WTC11 (cell line): ENCODE results near the gene KLF11. TPM values are rescaled to one million over a fixed set of nuclear protein-coding genes. Genes with fewer than 3 reads are reported as not detected.

ENCODE experiments used
- ATAC-seq: fragments of 200-7000 bp; cut with Tn5 transposase; 2 replicates; pipeline ENCODE4 v1.10.0; 2021; ENCODE audit warnings: mild to moderate bottlenecking, moderate library complexity
- CTCF ChIA-PET: fragments of 300-600 bp; sonication (Branson Sonifier 250); formaldehyde crosslinking; loops from one replicate; lab custom pipeline; 2021; ENCODE audit warnings: antibody characterized with exemption; lab: Charles Lee
- POLR2A ChIA-PET: fragments of 350-600 bp; sonication (Branson Sonifier 250); formaldehyde crosslinking; loops from one replicate; lab custom pipeline; 2021; ENCODE audit warnings: antibody characterized with exemption; lab: Charles Lee
- DNase-seq: peaks from one replicate; pipeline ENCODE4 v3.0.0; 2021; ENCODE audit warnings: low spot score
- H3K27ac Mint-ChIP-seq: 2 replicates; pipeline ENCODE4 v1.8.0; 2021; ENCODE audit warnings: mixed read lengths
- H3K27me3 Mint-ChIP-seq: 2 replicates; pipeline ENCODE4 v1.8.0; 2021; ENCODE audit warnings: low read depth, mild to moderate bottlenecking, moderate library complexity, mixed read lengths
- H3K36me3 Mint-ChIP-seq: 2 replicates; pipeline ENCODE4 v1.8.0; 2021; ENCODE audit warnings: mixed read lengths
- H3K4me1 Mint-ChIP-seq: 2 replicates; pipeline ENCODE4 v1.8.0; 2022; ENCODE audit warnings: mixed read lengths
- H3K4me3 Mint-ChIP-seq: 2 replicates; pipeline ENCODE4 v1.8.0; 2021; ENCODE audit warnings: mild to moderate bottlenecking, moderate library complexity, mixed read lengths
- H3K9me3 Mint-ChIP-seq: 2 replicates; pipeline ENCODE4 v1.8.0; 2021; ENCODE audit warnings: mixed read lengths
- ATF2 ChIP-seq: sonication (generic); formaldehyde crosslinking; IDR thresholded peaks from 2 replicates; pipeline ENCODE4 v1.8.1; 2022; ENCODE audit warnings: low read depth, missing genetic modification reagents, borderline replicate concordance
- CBFB ChIP-seq: sonication (generic); formaldehyde crosslinking; IDR thresholded peaks from 2 replicates; pipeline ENCODE4 v1.8.1; 2022; ENCODE audit warnings: mild to moderate bottlenecking, low read depth, missing genetic modification reagents
- GABPB1 ChIP-seq: sonication (generic); formaldehyde crosslinking; IDR thresholded peaks from 2 replicates; pipeline ENCODE4 v1.8.1; 2023; ENCODE audit warnings: mild to moderate bottlenecking, missing genetic modification reagents
- GRHL2 ChIP-seq: fragments of 250-450 bp; sonication (Bioruptor Pico); IDR thresholded peaks from 2 replicates; pipeline ENCODE4 v1.8.0; 2022; ENCODE audit warnings: mild to moderate bottlenecking, moderate library complexity; ENCODE audit not compliant: insufficient replicate concordance, severe bottlenecking
- KAT7 ChIP-seq: sonication (generic); formaldehyde crosslinking; IDR thresholded peaks from 2 replicates; pipeline ENCODE4 v1.8.1; 2023; ENCODE audit warnings: missing genetic modification reagents, mild to moderate bottlenecking, borderline replicate concordance
- NR2C2 ChIP-seq: sonication (generic); formaldehyde crosslinking; IDR thresholded peaks from 2 replicates; pipeline ENCODE4 v1.8.0; 2022; ENCODE audit warnings: mild to moderate bottlenecking, missing genetic modification reagents
- RELA ChIP-seq: sonication (generic); formaldehyde crosslinking; IDR thresholded peaks from 2 replicates; pipeline ENCODE4 v1.8.1; 2022; ENCODE audit warnings: missing genetic modification reagents, mild to moderate bottlenecking, borderline replicate concordance
- ZNF121 ChIP-seq: sonication (generic); formaldehyde crosslinking; IDR thresholded peaks from 2 replicates; pipeline ENCODE4 v1.8.0; 2023; ENCODE audit warnings: missing genetic modification reagents
- ZNF138 ChIP-seq: sonication (generic); formaldehyde crosslinking; conservative IDR thresholded peaks from 2 replicates; pipeline ENCODE4 v1.8.1; 2022; ENCODE audit warnings: mild to moderate bottlenecking, moderate library complexity, missing genetic modification reagents
- ZNF281 ChIP-seq: sonication (generic); formaldehyde crosslinking; IDR thresholded peaks from 2 replicates; pipeline ENCODE4 v1.8.0; 2023; ENCODE audit warnings: mild to moderate bottlenecking, missing genetic modification reagents
- ZSCAN18 ChIP-seq: fragments of 250-450 bp; sonication (Bioruptor Pico); IDR thresholded peaks from 2 replicates; pipeline ENCODE4 v2.1.2; 2022; ENCODE audit warnings: mild to moderate bottlenecking, moderate library complexity
- total RNA-seq: library from RNA; stranded (reverse); gene quantifications from 3 replicates; pipeline ENCODE4 v1.2.3, GENCODE V29; 2021
- TF ChIP-seq, protein P1 (sequence below): sonication (generic); formaldehyde crosslinking; IDR thresholded peaks from 2 replicates; pipeline ENCODE4 v1.8.1; 2023; ENCODE audit warnings: mild to moderate bottlenecking, moderate library complexity, missing genetic modification reagents
- TF ChIP-seq, protein P2 (sequence below): sonication (generic); formaldehyde crosslinking; IDR thresholded peaks from 2 replicates; pipeline ENCODE4 v1.8.0; 2022; ENCODE audit warnings: mild to moderate bottlenecking, missing genetic modification reagents
- TF ChIP-seq, protein P3 (sequence below): sonication (generic); formaldehyde crosslinking; IDR thresholded peaks from 2 replicates; pipeline ENCODE4 v1.8.1; 2023; ENCODE audit warnings: mild to moderate bottlenecking, missing genetic modification reagents, moderate library complexity
- TF ChIP-seq, protein P4 (sequence below): sonication (generic); formaldehyde crosslinking; IDR thresholded peaks from 2 replicates; pipeline ENCODE4 v1.8.0; 2022; ENCODE audit warnings: missing genetic modification reagents
- TF ChIP-seq, protein P5 (sequence below): fragments of 250-450 bp; sonication (Bioruptor Pico); IDR thresholded peaks from 2 replicates; pipeline ENCODE4 v1.9.0; 2021; ENCODE audit warnings: mild to moderate bottlenecking

KLF11 gene
- total RNA-seq, 1 experiment from 2014 or later: 8.8 TPM

GRCh38 chr2:10062931-10063365, 19.6 kb downstream of the KLF11 start:
- ChIA-PET POLR2A (no interaction called here), CTCF (interaction anchor here (0.5 to 3.3 kb wide), 2 partner anchors 10 to 1108 kb away, joined by 3 to 13 read pairs; no protein-coding TSS in a partner anchor)
- Mint-ChIP-seq H3K4me3 (no peak overlapping the region), H3K36me3 (no peaks in the 10 kb centered on the region), H3K27me3 (no peaks in the 10 kb centered on the region), H3K27ac (no peak overlapping the region), H3K9me3 (peaks cover 4% of the 10 kb centered on the region), H3K4me1 (peaks cover 13% of the 10 kb centered on the region)
- no peak for DNase-seq
- no peak for ATAC-seq
- TF ChIP-seq GABPB1 (CRISPR knock-in tag): peak; percentile 69
- TF ChIP-seq, protein P1, sequence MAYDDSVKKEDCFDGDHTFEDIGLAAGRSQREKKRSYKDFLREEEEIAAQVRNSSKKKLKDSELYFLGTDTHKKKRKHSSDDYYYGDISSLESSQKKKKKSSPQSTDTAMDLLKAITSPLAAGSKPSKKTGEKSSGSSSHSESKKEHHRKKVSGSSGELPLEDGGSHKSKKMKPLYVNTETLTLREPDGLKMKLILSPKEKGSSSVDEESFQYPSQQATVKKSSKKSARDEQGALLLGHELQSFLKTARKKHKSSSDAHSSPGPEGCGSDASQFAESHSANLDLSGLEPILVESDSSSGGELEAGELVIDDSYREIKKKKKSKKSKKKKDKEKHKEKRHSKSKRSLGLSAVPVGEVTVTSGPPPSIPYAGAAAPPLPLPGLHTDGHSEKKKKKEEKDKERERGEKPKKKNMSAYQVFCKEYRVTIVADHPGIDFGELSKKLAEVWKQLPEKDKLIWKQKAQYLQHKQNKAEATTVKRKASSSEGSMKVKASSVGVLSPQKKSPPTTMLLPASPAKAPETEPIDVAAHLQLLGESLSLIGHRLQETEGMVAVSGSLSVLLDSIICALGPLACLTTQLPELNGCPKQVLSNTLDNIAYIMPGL (CRISPR knock-in tag): no peak

GRCh38 chr2:10063566-10063965, 20.2 kb downstream of the KLF11 start:
- Mint-ChIP-seq H3K4me1 (peaks cover 10% of the 10 kb centered on the region), H3K9me3 (peaks cover 8% of the 10 kb centered on the region), H3K4me3 (no peak overlapping the region), H3K36me3 (no peaks in the 10 kb centered on the region), H3K27me3 (no peaks in the 10 kb centered on the region), H3K27ac (no peak overlapping the region)
- POLR2A ChIA-PET: no interaction called here
- CTCF ChIA-PET: interaction anchor here (1.1 to 3.3 kb wide), 3 partner anchors 9 to 34 kb away, joined by 3 to 13 read pairs (median 3); partner anchors contain the start of gene CYS1
- no peak for ATAC-seq
- no peak for DNase-seq
- TF ChIP-seq KAT7 (CRISPR knock-in tag): no peak
- TF ChIP-seq CBFB (CRISPR knock-in tag): no peak
- no peak for TF ChIP-seq NR2C2 (CRISPR knock-in tag)
- TF ChIP-seq RELA (CRISPR knock-in tag): no peak
- TF ChIP-seq ZSCAN18 (CRISPR knock-in tag): no peak
- TF ChIP-seq ATF2 (CRISPR knock-in tag): no peak
- no peak for TF ChIP-seq ZNF138 (CRISPR knock-in tag)
- no peak for TF ChIP-seq ZNF121 (CRISPR knock-in tag)
- TF ChIP-seq, protein P2, sequence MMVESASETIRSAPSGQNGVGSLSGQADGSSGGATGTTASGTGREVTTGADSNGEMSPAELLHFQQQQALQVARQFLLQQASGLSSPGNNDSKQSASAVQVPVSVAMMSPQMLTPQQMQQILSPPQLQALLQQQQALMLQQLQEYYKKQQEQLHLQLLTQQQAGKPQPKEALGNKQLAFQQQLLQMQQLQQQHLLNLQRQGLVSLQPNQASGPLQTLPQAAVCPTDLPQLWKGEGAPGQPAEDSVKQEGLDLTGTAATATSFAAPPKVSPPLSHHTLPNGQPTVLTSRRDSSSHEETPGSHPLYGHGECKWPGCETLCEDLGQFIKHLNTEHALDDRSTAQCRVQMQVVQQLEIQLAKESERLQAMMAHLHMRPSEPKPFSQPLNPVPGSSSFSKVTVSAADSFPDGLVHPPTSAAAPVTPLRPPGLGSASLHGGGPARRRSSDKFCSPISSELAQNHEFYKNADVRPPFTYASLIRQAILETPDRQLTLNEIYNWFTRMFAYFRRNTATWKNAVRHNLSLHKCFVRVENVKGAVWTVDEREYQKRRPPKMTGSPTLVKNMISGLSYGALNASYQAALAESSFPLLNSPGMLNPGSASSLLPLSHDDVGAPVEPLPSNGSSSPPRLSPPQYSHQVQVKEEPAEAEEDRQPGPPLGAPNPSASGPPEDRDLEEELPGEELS (CRISPR knock-in tag): no peak
- TF ChIP-seq, protein P3, sequence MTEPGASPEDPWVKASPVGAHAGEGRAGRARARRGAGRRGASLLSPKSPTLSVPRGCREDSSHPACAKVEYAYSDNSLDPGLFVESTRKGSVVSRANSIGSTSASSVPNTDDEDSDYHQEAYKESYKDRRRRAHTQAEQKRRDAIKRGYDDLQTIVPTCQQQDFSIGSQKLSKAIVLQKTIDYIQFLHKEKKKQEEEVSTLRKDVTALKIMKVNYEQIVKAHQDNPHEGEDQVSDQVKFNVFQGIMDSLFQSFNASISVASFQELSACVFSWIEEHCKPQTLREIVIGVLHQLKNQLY (CRISPR knock-in tag): no peak
- TF ChIP-seq, protein P4, sequence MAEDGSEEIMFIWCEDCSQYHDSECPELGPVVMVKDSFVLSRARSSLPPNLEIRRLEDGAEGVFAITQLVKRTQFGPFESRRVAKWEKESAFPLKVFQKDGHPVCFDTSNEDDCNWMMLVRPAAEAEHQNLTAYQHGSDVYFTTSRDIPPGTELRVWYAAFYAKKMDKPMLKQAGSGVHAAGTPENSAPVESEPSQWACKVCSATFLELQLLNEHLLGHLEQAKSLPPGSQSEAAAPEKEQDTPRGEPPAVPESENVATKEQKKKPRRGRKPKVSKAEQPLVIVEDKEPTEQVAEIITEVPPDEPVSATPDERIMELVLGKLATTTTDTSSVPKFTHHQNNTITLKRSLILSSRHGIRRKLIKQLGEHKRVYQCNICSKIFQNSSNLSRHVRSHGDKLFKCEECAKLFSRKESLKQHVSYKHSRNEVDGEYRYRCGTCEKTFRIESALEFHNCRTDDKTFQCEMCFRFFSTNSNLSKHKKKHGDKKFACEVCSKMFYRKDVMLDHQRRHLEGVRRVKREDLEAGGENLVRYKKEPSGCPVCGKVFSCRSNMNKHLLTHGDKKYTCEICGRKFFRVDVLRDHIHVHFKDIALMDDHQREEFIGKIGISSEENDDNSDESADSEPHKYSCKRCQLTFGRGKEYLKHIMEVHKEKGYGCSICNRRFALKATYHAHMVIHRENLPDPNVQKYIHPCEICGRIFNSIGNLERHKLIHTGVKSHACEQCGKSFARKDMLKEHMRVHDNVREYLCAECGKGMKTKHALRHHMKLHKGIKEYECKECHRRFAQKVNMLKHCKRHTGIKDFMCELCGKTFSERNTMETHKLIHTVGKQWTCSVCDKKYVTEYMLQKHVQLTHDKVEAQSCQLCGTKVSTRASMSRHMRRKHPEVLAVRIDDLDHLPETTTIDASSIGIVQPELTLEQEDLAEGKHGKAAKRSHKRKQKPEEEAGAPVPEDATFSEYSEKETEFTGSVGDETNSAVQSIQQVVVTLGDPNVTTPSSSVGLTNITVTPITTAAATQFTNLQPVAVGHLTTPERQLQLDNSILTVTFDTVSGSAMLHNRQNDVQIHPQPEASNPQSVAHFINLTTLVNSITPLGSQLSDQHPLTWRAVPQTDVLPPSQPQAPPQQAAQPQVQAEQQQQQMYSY (CRISPR knock-in tag): no peak
- TF ChIP-seq GRHL2 (CRISPR knock-in tag): no peak
- TF ChIP-seq, protein P5, sequence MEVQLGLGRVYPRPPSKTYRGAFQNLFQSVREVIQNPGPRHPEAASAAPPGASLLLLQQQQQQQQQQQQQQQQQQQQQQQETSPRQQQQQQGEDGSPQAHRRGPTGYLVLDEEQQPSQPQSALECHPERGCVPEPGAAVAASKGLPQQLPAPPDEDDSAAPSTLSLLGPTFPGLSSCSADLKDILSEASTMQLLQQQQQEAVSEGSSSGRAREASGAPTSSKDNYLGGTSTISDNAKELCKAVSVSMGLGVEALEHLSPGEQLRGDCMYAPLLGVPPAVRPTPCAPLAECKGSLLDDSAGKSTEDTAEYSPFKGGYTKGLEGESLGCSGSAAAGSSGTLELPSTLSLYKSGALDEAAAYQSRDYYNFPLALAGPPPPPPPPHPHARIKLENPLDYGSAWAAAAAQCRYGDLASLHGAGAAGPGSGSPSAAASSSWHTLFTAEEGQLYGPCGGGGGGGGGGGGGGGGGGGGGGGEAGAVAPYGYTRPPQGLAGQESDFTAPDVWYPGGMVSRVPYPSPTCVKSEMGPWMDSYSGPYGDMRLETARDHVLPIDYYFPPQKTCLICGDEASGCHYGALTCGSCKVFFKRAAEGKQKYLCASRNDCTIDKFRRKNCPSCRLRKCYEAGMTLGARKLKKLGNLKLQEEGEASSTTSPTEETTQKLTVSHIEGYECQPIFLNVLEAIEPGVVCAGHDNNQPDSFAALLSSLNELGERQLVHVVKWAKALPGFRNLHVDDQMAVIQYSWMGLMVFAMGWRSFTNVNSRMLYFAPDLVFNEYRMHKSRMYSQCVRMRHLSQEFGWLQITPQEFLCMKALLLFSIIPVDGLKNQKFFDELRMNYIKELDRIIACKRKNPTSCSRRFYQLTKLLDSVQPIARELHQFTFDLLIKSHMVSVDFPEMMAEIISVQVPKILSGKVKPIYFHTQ (CRISPR knock-in tag): no peak
- no peak for TF ChIP-seq ZNF281 (CRISPR knock-in tag)
